Measurements from ENCODE around the gene HOXC11.

DNA sequence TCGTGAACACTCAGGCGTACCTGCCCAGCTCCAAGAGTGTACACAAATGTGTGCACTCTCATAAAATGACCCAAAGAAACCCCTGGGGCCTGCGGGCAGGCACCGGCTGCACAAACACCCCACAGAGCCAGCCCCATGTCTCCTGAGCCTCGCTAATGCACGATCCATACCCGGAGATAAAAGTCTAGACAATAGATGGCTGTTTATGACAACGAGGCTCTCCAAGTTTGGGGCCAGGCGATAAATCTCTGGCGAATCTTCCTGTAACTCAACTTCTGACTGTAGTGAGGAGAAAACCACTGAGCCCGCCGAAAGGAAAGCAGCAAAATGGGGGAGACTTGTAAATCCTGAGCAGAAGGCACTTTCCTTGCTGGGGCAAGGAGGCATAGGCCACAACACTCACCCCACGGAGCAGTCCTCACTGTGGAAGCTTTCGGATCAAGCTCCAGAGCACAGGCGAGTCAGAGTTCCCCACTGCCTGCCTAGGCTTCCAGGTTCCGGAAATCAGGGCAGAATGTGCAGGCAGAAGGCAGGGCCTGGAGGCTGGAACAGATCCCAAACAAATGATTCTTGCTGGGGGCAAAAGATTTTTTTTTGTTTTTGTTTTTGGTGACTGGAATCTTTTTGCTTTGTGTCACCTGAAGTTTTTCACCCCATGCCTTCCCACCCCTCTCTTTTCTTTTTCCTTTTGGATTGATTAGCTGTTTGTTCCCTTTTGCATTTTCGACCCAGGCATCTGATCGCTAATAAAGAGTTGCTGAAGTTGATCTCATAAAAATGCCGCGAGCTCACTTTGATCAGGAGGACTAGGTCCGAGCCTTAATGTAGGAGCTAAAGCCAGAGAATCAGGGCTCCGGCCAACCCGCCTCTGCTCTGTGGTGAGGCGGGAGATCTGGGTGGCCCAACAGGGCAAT lies 4.5 kb upstream of the HOXC11 start:
- no peak for TF ChIP-seq POLR2A (IDR thresholded peaks at IDR 0.05; ENCODE audit: low read length)
- no peak for TF ChIP-seq GATA1 (IDR thresholded peaks at IDR 0.05; ENCODE audit: low read depth, low read length)

All from erythroblast (primary cell).